ENCODE data around the gene USP36.

DNA sequence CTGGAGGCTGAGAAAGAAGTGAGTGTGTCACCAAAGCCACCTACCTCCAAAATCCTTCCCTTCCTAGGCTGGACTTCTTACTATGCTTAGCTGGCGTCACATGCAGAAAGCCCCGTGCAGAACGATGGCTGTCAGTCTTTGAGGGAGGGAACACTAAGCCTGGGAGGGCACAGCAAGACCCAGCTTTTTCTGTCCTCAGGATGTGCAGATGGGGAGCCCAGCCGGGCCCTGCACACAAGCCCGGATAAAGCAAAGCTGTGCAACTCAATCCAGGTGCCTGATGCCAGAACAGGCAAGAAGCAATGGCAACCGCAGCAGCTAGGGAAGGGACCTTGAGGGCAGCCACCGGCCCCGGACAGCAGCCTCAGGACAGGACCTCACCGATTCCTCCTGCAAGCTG lies 13.9 kb upstream of the USP36 start:
- TF ChIP-seq POLR2A (IDR thresholded peaks at IDR 0.05) = no peak
- TF ChIP-seq, protein P1, sequence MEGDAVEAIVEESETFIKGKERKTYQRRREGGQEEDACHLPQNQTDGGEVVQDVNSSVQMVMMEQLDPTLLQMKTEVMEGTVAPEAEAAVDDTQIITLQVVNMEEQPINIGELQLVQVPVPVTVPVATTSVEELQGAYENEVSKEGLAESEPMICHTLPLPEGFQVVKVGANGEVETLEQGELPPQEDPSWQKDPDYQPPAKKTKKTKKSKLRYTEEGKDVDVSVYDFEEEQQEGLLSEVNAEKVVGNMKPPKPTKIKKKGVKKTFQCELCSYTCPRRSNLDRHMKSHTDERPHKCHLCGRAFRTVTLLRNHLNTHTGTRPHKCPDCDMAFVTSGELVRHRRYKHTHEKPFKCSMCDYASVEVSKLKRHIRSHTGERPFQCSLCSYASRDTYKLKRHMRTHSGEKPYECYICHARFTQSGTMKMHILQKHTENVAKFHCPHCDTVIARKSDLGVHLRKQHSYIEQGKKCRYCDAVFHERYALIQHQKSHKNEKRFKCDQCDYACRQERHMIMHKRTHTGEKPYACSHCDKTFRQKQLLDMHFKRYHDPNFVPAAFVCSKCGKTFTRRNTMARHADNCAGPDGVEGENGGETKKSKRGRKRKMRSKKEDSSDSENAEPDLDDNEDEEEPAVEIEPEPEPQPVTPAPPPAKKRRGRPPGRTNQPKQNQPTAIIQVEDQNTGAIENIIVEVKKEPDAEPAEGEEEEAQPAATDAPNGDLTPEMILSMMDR (IDR thresholded peaks at IDR 0.05) = no peak

All from breast epithelium (tissue), 3 donors.